Left lobe of liver (tissue), 2 donors: ENCODE results near the gene MDGA2. TPM values are rescaled to one million over a fixed set of nuclear protein-coding genes. Genes with fewer than 3 reads are reported as not detected.
"Not testable (repeated sequence)": the region's sequence is repeated elsewhere in the genome, so short reads cannot be mapped to it uniquely, and the experiment has no call there.

Experiments used
- ATAC-seq: fragments of 200-7000 bp; cut with Tn5 transposase; one replicate; pipeline ENCODE4 v1.9.1; 2020; ENCODE audit warnings: mild to moderate bottlenecking, moderate library complexity
- DNase-seq: peaks from one replicate; pipeline ENCODE4 v3.0.0-alpha.2; 2020; ENCODE audit warnings: low spot score
- total RNA-seq: library from RNA; stranded (reverse); gene quantifications from one replicate; pipeline ENCODE4 v1.2.1, GENCODE V29; 2021
- donor health status: DM: no; HTN: no; CAD: no; lungs with moderate emphysema.
- donor health status: DM: no; HTN: yes; CAD: no.

The MDGA2 gene
- total RNA-seq, 1 donor from 2014 or later = not detected

DNA sequence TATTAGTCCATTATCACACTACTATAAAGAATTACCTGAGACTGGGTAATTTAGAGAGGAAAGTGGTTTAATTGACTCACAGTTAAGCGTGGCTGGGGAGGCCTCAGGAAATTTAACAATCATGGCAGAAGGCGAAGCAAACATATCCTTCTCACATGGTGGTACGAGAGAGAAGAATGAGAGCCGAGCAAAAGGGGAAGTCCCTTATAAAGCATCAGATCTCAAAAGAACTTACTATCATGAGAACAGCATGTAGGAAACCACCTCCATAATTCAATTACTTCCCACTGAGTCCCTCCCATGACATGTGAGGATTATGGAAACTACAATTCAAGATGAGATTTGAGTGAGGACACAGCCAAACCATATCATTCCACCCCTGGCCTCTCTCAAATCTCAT, 422.6 kb downstream of the MDGA2 start:
- DNase-seq = no peak
- ATAC-seq = no peak

DNA sequence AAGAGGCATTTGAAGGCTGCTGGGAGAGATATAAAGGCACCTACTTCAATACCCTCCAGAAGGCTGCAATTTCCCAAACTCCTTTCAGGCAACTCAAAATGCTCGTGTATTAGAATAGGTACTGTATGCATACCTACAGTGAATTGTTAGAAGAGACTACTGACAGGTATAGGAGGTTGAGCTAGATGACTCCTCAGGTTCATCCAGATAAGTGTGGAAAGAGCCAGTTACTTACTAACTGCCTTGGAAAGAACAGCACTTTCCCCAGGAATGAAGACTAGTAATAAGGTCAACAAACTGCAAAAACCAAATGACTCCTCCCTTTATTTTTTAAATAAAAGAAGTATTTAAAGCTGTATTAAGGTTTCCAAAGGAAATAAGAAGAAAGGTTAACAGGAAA, 429.0 kb downstream of the MDGA2 start:
- DNase-seq = no peak
- no peak for ATAC-seq

GRCh38 chr14:47242579-47242978, 432.8 kb downstream of the MDGA2 start:
- DNase-seq, ATAC-seq: not testable (repeated sequence)

- DNase-seq (no peak), ATAC-seq (no peak)
These were observed 434.5 kb downstream of the MDGA2 start for GRCh38 chr14:47240748-47241437.

- peak; percentile 33 for ATAC-seq
These were observed 439.8 kb downstream of the MDGA2 start for GRCh38 chr14:47235619-47236018.

DNA sequence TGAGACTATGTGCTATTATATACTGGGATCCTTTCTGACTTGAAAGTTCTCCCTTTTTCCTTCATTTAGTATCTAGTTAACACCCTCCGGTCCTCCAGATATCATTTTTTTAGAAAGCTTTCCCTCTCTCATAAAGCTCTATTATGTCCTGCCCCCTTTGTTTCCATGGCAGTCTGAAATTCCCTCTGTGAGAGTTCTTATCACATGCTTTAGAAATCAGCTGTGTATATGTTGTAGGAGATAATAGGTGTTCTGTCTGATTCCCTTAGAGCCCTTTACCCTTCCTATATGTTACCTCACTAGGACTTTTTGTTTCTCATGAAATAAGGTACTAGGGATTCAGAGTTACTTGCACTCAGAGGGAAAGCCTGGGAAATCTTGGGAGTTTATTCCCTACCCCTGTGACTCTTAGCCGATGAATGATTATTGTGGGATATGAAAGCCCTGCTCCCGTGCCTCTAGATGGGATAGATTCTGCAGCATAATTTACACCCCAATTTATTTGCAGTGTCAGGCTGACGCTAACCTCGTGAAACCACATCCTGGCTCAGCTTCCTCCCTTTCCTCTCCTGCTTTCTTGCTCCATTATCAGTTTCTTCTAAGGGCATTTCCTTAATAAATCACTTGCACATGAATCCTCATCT, 448.4 kb downstream of the MDGA2 start:
- DNase-seq (no peak), ATAC-seq (no peak)

More at GRCh38 chr14:47235619-47236018, 439.8 kb downstream of the MDGA2 start:
- DNase-seq = no peak

- ATAC-seq = no peak
- DNase-seq = no peak
These were observed 451.7 kb downstream of the MDGA2 start for GRCh38 chr14:47223656-47224055.

DNA sequence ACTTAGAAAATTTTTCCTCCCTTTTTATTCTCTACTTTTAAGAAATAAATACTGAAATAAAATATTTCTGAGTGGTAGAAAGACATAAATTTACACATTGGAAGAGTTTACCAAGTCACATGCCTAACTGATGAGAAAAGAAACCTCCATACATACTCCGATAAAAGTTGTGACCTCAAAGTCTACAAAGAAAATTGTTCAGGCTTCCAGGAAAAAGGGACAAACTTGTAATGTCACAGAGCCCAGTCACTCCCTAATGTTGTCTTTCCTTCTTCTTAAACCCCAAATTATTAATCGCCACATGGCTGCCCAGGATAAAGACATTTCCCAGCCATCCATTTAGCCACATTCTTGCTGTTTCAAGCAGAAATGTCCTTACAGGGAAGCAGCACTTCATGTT, 455.3 kb downstream of the MDGA2 start:
- no peak for ATAC-seq

GRCh38 chr14:47211263-47211662, 464.1 kb downstream of the MDGA2 start:
- ATAC-seq (no peak), DNase-seq (no peak)

More for the DNA sequence above, 455.3 kb downstream of the MDGA2 start:
- DNase-seq = no peak

DNA sequence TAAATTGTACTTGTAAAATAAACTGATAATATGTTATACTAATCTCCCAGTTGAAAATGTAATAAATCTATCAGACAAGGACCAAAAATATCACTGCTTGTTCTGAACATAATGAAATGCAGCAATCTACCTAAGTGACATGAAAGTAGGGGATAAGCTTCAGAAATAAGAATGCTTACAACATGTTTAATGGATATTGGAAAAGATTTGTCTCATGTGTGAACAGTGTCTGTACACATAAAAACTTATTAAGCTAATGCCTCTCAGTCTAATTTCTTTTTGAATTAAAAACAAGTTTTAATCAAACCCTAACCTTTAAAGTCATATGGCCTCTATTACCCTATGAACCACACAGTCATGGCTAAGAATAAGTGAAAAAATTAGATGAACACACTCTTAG, 465.3 kb downstream of the MDGA2 start:
- no peak for DNase-seq
- no peak for ATAC-seq

DNA sequence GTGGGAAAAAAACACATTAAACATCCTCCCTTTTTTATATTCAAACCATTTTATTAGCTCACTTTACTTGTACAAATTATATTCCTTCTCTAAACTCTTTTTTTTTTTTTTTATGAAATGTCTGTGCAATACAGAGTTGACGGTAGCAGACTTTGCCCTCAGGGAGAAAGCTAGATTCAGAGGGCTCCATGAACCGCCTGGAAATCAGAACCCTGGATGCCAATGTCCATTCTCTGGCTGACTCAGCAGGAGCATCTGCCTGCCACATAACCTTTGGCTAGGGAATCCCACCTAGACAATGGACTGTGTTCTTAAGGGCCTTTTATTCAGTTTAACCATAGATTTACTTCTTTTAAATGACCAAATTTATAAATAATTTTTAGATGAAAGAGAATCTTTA, 467.0 kb downstream of the MDGA2 start:
- peak; percentile 98 for ATAC-seq
- DNase-seq = peak; percentile 59

- no peak for DNase-seq
- ATAC-seq = peak; percentile 87
These were observed 467.8 kb downstream of the MDGA2 start for GRCh38 chr14:47207617-47208016.

- no peak for ATAC-seq
- no peak for DNase-seq
These were observed 474.7 kb downstream of the MDGA2 start for GRCh38 chr14:47200740-47201139.

DNA sequence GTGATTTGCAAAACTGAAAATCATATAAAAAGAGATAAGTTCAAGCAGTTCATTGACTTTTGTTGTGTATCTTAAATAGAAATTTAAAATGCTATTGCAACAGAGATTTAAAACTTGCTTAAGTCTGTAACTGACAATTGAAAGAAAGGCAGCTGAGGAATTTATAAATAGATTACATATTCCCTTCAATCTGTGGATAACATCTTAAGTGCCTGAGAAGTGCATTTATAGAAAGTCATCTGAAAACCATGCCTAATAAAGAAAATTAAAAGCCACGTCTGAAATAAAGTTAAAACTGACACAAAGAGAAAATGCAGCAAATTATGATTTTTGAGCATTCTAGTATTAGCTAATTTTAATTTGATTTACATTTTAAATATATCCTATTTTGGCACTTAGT, 479.8 kb downstream of the MDGA2 start:
- DNase-seq (no peak), ATAC-seq (no peak)

DNA sequence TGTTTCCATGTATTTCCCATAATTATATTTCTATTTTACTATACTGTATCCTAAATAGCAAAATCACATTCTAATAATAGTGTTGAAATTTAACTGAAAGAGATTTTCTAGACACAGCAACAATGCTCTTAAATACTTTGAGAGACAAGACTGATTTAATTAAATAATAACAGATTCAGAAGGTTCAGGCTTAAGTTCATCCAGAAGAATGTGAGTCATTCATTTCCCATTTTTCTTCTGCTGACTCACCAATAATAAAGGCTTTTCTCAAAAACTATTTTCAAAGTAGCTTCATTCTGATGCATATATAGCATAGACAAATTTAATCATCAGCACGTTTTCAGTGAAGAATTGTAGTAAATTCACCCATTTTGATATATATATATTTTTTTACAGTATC, 481.4 kb downstream of the MDGA2 start:
- ATAC-seq = no peak
- no peak for DNase-seq

GRCh38 chr14:47192203-47192602, 483.2 kb downstream of the MDGA2 start:
- DNase-seq, ATAC-seq: not testable (repeated sequence)

DNA sequence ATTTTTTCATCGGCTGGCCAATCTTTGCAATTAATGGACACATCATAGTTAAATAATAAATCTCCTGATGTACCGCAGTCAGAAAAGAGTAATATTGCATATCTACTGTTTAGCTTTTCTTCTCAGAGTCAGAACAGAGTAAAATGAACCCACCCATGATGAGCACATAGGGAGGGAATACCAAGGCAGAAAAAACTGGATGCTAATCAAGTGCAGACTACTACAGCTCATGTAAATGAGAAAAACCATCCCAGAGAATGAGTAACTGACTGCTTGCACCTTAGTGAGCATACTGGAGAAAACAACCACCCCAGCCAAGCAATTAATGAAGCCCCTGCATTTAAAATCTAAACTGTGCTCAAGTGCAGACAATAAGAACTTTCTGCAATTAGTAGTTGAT, 483.7 kb downstream of the MDGA2 start:
- no peak for DNase-seq
- no peak for ATAC-seq

DNA sequence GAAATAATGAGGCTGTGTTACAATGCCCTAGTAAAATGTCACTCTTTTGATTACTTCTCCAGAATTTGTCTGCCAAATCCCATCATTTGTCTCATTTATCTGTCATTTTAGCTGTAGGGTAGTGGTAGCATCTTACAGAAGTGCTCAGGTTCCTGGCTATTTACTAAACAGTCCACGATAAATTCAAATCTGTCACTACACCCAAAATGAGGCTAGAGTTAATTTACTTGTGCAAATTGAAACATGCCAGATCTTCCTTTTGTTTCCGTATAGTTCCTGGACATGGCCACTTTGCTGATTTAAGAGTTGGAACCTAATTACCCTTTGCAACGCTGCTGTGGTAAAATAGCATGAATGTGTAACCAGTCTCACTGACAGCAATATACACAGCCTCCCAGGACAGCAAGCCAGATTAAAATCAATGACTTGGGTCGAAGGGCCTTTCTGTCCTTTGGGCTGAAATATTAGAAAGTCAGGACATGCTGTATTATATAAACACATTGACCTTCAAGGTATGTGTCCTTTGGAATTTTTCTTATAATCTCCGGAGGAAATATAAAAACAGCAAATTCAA, 485.4 kb downstream of the MDGA2 start:
- DNase-seq = no peak
- peak; percentile 87 for ATAC-seq

DNA sequence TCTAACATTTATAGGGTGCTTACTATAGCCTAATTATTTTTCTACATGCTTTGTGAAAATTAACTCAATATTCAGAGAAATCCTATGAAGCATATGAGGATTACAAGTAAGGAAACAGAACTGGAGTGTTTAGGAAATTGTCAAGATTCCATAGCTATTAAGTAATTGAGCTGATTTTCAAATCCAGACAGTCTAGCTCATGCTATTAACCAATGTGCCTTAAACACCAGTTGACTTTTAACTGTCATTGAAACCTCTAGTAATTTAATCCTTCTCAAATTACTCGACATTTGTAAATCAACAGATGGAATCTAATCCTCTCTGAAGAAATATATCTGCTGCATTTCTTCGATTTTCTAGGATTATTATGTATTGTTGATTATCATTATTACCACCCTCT, 488.9 kb downstream of the MDGA2 start:
- DNase-seq (no peak), ATAC-seq (no peak)

DNA sequence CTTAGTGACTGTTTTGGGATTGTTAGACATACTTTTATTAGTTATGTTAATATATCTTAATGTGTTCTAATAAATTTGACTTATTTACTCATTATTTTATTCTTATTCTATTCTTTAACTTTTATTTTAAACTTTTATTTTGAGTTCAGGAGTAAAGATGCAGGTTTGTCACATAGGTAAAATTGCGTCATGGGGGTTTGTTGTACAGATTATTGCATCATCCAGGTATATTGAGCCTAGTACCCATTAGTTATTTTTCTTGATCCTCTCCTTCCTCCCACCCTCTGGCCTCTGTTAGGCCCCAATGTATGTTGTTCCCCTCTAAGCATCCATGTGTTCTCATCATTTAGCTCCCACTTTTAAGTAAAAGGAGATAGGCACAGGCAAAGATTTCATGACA, 495.5 kb downstream of the MDGA2 start:
- no peak for DNase-seq
- no peak for ATAC-seq

- not testable (repeated sequence) for ATAC-seq, DNase-seq
These were observed 503.5 kb downstream of the MDGA2 start for GRCh38 chr14:47171896-47172295.

GRCh38 chr14:47167402-47167801, 508.0 kb downstream of the MDGA2 start:
- no peak for DNase-seq
- ATAC-seq = no peak
